MCF 10A (cell line): ENCODE measurements around the gene PCSK5. TPM values are rescaled to one million over a fixed set of nuclear protein-coding genes. Genes with fewer than 3 reads are reported as not detected.

Experiments
- BruUV-seq: library from RNA; stranded (reverse); fragments of 400-500 nt; replicated peaks from 2 replicates; lab custom pipeline; 2021; lab: Mats Ljungman, UMichigan
- CTCF ChIA-PET: fragments of 300-600 bp; sonication (Branson Sonifier 250); formaldehyde crosslinking; extraction: SDS; loops from one replicate; lab custom pipeline; 2021; ENCODE audit warnings: antibody characterized with exemption, inconsistent platforms; lab: Yijun Ruan, JAX
- POLR2A ChIA-PET: fragments of 300-600, 350-650 bp; sonication (Branson Sonifier 250); formaldehyde crosslinking; extraction: SDS; loops from one replicate; lab custom pipeline; 2020; ENCODE audit warnings: antibody characterized with exemption, inconsistent platforms; lab: Yijun Ruan, JAX
- DNase-seq: peaks from one replicate; pipeline ENCODE4 v3.0.0-alpha.2; 2018; ENCODE audit not compliant: unreplicated experiment
- H3K27ac Mint-ChIP-seq: one replicate; pipeline ENCODE4 v1.8.0; 2022; ENCODE audit warnings: mild to moderate bottlenecking, low read depth, mixed read lengths; ENCODE audit not compliant: unreplicated experiment
- H3K27me3 Mint-ChIP-seq: one replicate; pipeline ENCODE4 v1.8.0; 2022; ENCODE audit warnings: mixed read lengths; ENCODE audit not compliant: insufficient read depth, unreplicated experiment
- H3K36me3 Mint-ChIP-seq: one replicate; pipeline ENCODE4 v1.8.0; 2022; ENCODE audit warnings: mild to moderate bottlenecking, moderate library complexity, mixed read lengths; ENCODE audit not compliant: insufficient read depth, unreplicated experiment
- H3K4me1 Mint-ChIP-seq: one replicate; pipeline ENCODE4 v1.8.0; 2022; ENCODE audit warnings: mixed read lengths; ENCODE audit not compliant: insufficient read depth, unreplicated experiment
- H3K4me3 Mint-ChIP-seq: one replicate; pipeline ENCODE4 v1.8.0; 2022; ENCODE audit warnings: mild to moderate bottlenecking, moderate library complexity, mixed read lengths; ENCODE audit not compliant: unreplicated experiment
- H3K9me3 Mint-ChIP-seq: one replicate; pipeline ENCODE4 v1.8.0; 2022; ENCODE audit warnings: mixed read lengths; ENCODE audit not compliant: unreplicated experiment
- CTCF ChIP-seq: fragments of 200-600 bp; IDR thresholded peaks from one replicate; pipeline ENCODE4 v1.8.0; 2022; ENCODE audit warnings: antibody characterized with exemption, mild to moderate bottlenecking; ENCODE audit not compliant: unreplicated experiment
- intact Hi-C: fragments of 100-400 bp; cut with micrococcal nuclease; formaldehyde crosslinking; loops from 2 replicates; pipeline ENCODE4 v1.14.1; 2022
- total RNA-seq: library from RNA; stranded (reverse); gene quantifications from 2 replicates; pipeline ENCODE4 v1.2.3, GENCODE V29; 2022

PCSK5 gene
- total RNA-seq, 1 experiment from 2014 or later, result not detected

DNA sequence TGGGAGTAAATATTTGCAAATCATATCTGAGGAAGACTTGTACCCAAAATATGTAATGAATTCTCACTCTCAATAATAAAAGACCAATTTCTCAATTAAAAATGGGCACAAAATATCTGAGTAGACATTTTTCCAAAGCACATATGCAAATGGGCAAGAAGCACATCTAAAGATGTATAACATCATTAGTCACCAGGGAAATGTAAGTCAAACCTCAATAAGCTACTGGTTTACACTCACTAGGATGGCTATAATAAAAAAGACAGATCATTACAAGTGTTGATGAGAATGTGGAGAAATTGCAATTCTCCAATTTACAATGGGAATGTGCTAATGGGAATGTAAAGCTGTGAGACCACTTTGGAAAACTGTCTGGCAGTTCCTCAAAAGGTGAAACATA is 13.9 kb downstream of the PCSK5 start:
- DNase-seq, result no peak
- Mint-ChIP-seq H3K4me3 (no peak overlapping the region), H3K9me3 (peaks cover 33% of the 10 kb centered on the region), H3K27me3 (no peaks in the 10 kb centered on the region), H3K4me1 (no peaks in the 10 kb centered on the region), H3K27ac (no peak overlapping the region), H3K36me3 (no peaks in the 10 kb centered on the region)
- POLR2A ChIA-PET, result no interaction called here
- BruUV-seq, result no TSS peak
- TF ChIP-seq CTCF, result no peak
- intact Hi-C loops, result no loop called here
- CTCF ChIA-PET, result no interaction called here

DNA sequence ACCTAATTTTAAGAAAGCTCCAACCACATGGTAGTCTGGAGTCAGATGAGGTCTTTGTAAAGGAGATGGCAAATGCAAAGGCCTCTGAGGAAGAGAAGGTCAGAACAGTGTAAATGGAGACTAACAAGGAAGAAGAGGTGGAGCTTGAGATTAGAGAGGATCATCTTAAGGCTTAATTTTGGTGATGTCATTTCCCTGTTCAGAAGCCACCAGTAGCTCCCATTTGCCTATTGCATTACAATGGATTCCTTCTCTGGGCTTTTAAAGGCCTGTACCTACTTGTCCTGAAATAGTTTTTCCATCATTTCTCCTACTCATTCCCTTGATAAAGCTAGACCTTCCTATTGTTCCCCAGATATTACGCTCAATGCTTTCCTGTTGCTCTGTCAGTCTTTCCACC is 16.1 kb downstream of the PCSK5 start:
- ChIA-PET CTCF (interaction anchor here (0.6 to 0.7 kb wide), 3 partner anchors 20 to 351 kb away, joined by 3 to 5 read pairs (median 5); no protein-coding TSS in a partner anchor), POLR2A (no interaction called here)
- Mint-ChIP-seq H3K27ac (no peak overlapping the region), H3K9me3 (peaks cover 26% of the 10 kb centered on the region), H3K27me3 (no peaks in the 10 kb centered on the region), H3K4me1 (no peaks in the 10 kb centered on the region), H3K4me3 (no peak overlapping the region), H3K36me3 (no peaks in the 10 kb centered on the region)
- no TSS peak for BruUV-seq
- no peak for TF ChIP-seq CTCF
- intact Hi-C loops, result no loop called here
- no peak for DNase-seq

GRCh38 chr9:75907329-75907728 is 16.9 kb downstream of the PCSK5 start:
- no peak overlapping the region for H3K4me3 Mint-ChIP-seq
- no peaks in the 10 kb centered on the region for H3K27me3 Mint-ChIP-seq
- ChIA-PET POLR2A (no interaction called here), CTCF (no interaction called here)
- TF ChIP-seq CTCF, result no peak
- BruUV-seq, result no TSS peak
- H3K27ac Mint-ChIP-seq, result no peak overlapping the region
- no peak for DNase-seq
- intact Hi-C loops, result no loop called here
- H3K4me1 Mint-ChIP-seq, result no peaks in the 10 kb centered on the region
- H3K9me3 Mint-ChIP-seq, result peaks cover 34% of the 10 kb centered on the region
- no peaks in the 10 kb centered on the region for H3K36me3 Mint-ChIP-seq

GRCh38 chr9:75907923-75908322 is 17.4 kb downstream of the PCSK5 start:
- Mint-ChIP-seq H3K9me3 (peaks cover 40% of the 10 kb centered on the region), H3K4me3 (no peak overlapping the region), H3K36me3 (no peaks in the 10 kb centered on the region), H3K27me3 (no peaks in the 10 kb centered on the region), H3K4me1 (no peaks in the 10 kb centered on the region), H3K27ac (no peak overlapping the region)
- no TSS peak for BruUV-seq
- ChIA-PET CTCF (no interaction called here), POLR2A (no interaction called here)
- intact Hi-C loops, result no loop called here
- no peak for DNase-seq
- no peak for TF ChIP-seq CTCF
